Measurements from ENCODE around the gene IL19.

The IL19 gene

GRCh38 chr1:206738370-206739366, 31.9 kb upstream of the IL19 start:
- TF ChIP-seq, protein P1, sequence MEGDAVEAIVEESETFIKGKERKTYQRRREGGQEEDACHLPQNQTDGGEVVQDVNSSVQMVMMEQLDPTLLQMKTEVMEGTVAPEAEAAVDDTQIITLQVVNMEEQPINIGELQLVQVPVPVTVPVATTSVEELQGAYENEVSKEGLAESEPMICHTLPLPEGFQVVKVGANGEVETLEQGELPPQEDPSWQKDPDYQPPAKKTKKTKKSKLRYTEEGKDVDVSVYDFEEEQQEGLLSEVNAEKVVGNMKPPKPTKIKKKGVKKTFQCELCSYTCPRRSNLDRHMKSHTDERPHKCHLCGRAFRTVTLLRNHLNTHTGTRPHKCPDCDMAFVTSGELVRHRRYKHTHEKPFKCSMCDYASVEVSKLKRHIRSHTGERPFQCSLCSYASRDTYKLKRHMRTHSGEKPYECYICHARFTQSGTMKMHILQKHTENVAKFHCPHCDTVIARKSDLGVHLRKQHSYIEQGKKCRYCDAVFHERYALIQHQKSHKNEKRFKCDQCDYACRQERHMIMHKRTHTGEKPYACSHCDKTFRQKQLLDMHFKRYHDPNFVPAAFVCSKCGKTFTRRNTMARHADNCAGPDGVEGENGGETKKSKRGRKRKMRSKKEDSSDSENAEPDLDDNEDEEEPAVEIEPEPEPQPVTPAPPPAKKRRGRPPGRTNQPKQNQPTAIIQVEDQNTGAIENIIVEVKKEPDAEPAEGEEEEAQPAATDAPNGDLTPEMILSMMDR (IDR thresholded peaks at IDR 0.05; ENCODE audit: borderline replicate concordance, control extremely low read depth, extremely low read depth, insufficient read depth, missing control alignments): peak; percentile 8
- in situ Hi-C loops (cut with MboI; ENCODE audit: low sequenced_read_pairs, unreplicated experiment): loop anchor here (5.0 kb wide), 3 partner anchors 74 to 244 kb away; no protein-coding TSS in a partner anchor
- DNase-seq (ENCODE audit: low spot score): peak; percentile 26

GRCh38 chr1:206739411-206740076, 31.0 kb upstream of the IL19 start:
- in situ Hi-C loops (cut with MboI; ENCODE audit: low sequenced_read_pairs, unreplicated experiment): loop anchor here (5.0 kb wide), 3 partner anchors 73 to 243 kb away; no protein-coding TSS in a partner anchor
- TF ChIP-seq, protein P1 (IDR thresholded peaks at IDR 0.05; ENCODE audit: borderline replicate concordance, control extremely low read depth, extremely low read depth, insufficient read depth, missing control alignments): no peak
- peak; percentile 81 for DNase-seq (ENCODE audit: low spot score)

GRCh38 chr1:206741142-206741701, 29.4 kb upstream of the IL19 start:
- TF ChIP-seq, protein P1 (IDR thresholded peaks at IDR 0.05; ENCODE audit: borderline replicate concordance, control extremely low read depth, extremely low read depth, insufficient read depth, missing control alignments): no peak
- no peak for DNase-seq (ENCODE audit: low spot score)
- in situ Hi-C loops (cut with MboI; ENCODE audit: low sequenced_read_pairs, unreplicated experiment): no loop called here

DNA sequence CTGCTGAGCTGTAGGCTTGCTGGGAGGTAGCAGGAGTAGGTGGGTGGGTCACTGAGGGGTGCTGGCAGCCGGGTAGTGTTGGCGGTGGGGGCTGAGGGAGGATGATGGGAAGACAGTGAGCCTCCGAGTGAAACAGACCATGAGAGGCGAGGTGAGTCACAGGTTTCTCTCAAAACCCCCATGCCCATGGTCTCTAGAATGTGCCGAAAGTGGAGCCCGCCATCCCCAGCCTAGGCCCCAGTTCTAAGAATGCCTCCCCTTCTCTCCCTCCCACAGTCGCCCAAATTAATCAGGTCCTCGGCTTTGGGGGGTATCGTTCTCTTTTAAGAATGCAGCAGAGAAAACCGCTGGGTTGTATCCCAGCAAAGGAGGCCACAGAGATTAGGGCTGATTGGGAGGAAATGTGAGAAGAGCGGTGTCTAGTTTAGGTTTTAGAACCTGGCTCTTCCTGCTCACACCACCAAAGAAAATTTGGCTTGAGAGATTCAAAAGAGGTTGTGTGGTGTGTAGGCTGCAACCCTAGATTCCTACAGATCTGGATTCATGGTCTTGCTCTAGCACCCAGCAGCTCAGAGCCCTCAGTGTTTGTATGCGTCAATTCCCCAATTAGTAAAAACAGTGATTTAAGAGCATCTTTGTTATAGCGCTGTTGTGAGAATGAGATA, 27.7 kb upstream of the IL19 start:
- TF ChIP-seq, protein P1 (IDR thresholded peaks at IDR 0.05; ENCODE audit: borderline replicate concordance, control extremely low read depth, extremely low read depth, insufficient read depth, missing control alignments): no peak
- in situ Hi-C loops (cut with MboI; ENCODE audit: low sequenced_read_pairs, unreplicated experiment): no loop called here
- DNase-seq (ENCODE audit: low spot score): peak; percentile 32

DNA sequence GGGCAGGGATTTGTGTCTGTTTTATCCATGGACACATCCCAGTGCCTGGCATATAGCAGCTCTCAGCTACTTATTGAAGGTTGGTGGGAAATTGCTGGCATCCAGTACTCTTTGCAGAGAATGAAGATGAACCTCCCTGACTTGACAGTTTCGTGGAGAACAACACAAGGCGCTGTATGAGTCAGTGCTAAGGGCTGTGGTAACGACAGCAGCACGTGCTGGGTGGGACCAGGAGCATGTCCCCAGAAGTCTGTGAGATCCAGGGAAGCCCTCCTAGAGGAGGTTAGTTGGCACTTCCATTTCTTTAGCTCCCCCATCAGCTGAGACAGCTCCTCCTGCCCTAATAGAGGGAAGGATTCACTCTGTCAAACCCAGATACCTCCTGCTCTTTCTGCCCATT, 25.9 kb upstream of the IL19 start:
- in situ Hi-C loops (cut with MboI; ENCODE audit: low sequenced_read_pairs, unreplicated experiment): no loop called here
- no peak for DNase-seq (ENCODE audit: low spot score)
- TF ChIP-seq, protein P1 (IDR thresholded peaks at IDR 0.05; ENCODE audit: borderline replicate concordance, control extremely low read depth, extremely low read depth, insufficient read depth, missing control alignments): no peak

GRCh38 chr1:206745301-206745700, 25.3 kb upstream of the IL19 start:
- no peak for DNase-seq (ENCODE audit: low spot score)
- TF ChIP-seq, protein P1 (IDR thresholded peaks at IDR 0.05; ENCODE audit: borderline replicate concordance, control extremely low read depth, extremely low read depth, insufficient read depth, missing control alignments): no peak
- in situ Hi-C loops (cut with MboI; ENCODE audit: low sequenced_read_pairs, unreplicated experiment): no loop called here
